GM15510 (cell line): ENCODE results near the gene RBM47.

Source experiments
- POLR2A ChIP-seq: IDR thresholded peaks from 3 replicates; pipeline ENCODE4 v1.6.1; 2011; ENCODE audit warnings: borderline replicate concordance; ENCODE audit not compliant: insufficient read length; ENCODE audit errors: extremely low read depth

RBM47 gene

DNA sequence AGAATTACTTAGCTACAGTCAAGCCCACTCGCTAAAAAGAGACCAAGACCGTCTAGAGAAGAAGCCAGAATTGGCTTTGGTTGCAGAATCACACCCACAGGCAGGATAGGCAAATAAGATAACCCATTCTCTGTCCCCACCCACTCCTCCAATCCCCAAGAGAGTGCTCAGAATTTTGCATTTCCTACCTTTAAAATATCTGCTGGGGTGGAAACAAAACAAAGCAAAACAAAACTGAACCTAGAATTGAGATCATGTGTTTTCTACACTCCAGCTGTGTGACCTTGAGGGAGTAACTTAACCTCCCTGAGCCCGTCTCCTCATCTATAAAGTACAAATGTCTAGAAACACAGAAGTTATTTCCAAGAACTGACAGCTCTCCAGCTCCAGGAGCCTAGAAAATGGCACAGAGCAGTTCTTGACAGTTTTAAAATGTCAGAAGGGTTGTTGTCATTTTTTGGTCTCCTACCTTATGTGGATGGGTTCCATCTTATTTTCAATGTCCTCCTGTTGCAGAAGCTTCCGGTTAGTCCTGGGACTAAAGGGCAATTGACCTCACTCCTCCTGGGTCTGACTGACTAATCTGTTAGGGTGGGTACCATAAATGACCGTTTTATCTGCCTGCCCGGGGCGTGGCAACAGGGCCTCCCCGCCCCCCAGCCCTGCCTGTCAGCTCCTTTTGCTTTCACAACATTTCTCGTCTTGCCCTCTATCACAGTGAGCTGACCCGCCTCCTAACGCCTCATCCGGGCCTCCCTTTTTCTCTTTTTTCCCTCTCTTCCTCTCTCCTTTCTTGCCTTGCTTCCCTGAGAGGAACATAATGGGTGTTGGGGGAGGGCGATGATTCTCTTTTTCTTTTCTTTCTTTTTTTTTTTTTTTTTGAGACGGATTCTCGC is 114.0 kb downstream of the RBM47 start:
- no peak for TF ChIP-seq POLR2A

- TF ChIP-seq POLR2A: no peak
Observed at GRCh38 chr4:40515037-40515397, 114.6 kb downstream of the RBM47 start.

DNA sequence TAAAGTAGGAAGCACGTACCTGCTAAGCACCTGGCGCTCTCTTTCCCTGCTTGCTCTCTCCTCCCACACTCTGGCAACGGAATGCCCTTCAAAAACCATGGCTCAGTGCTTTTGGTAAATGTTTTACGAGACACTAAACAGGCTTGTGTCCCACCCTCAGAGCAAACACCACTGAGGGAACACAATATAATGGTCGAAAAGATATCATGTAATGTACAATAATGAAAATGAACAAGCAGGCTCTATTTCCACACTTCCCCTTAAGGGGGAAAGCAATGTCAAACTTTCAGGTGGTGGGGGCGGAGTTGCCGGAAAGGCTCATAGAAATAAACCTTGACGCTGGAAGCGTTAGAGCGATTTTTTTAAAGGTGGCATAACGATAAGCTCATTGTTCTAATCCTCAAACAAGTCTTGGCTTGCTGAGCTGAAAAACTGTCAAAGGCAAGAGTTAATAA is 115.1 kb downstream of the RBM47 start:
- no peak for TF ChIP-seq POLR2A

- TF ChIP-seq POLR2A: no peak
Observed at GRCh38 chr4:40511036-40511614, 118.5 kb downstream of the RBM47 start.

DNA sequence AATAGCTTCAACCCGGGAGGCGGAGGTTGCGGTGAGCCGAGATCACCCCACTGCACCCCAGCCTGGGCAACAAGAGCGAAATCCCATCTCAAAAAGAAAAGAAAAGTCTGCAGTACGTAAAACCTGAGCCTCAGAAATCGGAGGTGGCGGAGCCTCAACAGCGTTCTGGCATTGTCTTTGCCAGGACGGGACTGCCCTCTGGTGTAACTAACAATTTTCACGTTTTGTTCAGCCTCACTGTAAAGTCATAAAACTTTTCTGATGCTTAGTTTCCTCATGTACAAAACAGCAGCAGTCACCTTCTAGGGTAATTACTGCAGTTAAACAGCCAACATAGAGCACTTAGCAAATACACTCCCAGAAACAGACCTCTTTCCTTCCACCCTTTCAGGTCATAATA is 121.7 kb downstream of the RBM47 start:
- no peak for TF ChIP-seq POLR2A

DNA sequence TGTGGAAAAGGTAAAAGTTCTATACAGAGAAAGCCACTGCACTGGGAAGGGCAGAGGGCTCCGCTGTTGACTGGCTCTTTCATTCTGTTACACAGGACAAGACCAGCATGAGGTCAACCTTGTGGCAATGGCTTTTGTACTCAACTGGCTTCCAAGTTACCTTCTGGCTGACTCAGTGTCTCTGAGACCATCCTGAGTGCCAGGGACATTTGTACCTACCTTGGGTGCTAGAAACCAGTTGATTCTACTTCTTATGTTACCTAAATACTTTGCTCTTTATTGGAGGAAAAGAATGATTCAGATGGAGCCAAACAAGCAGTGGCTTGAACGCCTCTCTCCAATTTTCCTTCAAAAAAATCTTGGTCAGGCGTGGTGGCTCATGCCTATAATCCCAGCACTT is 123.2 kb downstream of the RBM47 start:
- TF ChIP-seq POLR2A: no peak

DNA sequence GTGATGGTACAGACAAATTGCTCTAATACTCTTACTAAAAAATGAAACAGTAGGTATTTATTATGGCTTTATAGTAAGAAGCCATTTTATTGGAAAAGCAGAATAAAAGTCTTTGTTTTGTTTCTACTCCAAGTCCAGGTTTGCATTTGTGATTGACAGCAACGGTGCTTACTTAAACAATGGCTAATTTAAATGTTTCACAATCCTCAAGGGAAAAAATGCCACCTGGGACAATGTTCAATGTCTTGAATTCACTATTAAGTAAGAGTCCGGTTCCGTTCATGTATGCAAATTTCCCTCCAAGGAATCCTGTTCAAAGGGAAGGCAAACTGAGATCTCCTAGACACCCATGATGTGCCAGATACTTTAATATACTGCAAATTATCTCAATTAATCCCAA is 123.6 kb downstream of the RBM47 start:
- TF ChIP-seq POLR2A: no peak

- no peak for TF ChIP-seq POLR2A
Observed at GRCh38 chr4:40502934-40503333, 126.7 kb downstream of the RBM47 start.

- no peak for TF ChIP-seq POLR2A
Observed at GRCh38 chr4:40502220-40502619, 127.4 kb downstream of the RBM47 start.

- no peak for TF ChIP-seq POLR2A
Observed at GRCh38 chr4:40500781-40501180, 128.9 kb downstream of the RBM47 start.

DNA sequence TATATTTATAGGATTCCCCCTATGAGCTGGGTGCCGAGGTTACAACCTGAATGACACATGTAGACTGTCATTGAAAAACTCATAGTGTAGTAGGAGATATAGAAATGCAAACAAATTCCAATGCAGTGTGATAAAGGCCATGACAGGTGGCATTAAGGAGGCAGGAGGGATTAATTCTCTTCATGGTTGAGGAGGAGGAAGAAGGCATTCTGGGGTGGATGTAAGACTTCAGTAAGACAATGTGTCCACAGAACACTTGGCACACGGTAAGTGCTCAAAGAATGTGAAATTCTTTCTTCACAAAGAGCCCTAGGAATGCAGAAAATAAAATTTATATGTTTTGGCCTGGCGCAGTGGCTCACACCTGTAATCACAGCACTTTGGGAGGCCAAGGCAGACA is 136.5 kb downstream of the RBM47 start:
- TF ChIP-seq POLR2A: no peak

DNA sequence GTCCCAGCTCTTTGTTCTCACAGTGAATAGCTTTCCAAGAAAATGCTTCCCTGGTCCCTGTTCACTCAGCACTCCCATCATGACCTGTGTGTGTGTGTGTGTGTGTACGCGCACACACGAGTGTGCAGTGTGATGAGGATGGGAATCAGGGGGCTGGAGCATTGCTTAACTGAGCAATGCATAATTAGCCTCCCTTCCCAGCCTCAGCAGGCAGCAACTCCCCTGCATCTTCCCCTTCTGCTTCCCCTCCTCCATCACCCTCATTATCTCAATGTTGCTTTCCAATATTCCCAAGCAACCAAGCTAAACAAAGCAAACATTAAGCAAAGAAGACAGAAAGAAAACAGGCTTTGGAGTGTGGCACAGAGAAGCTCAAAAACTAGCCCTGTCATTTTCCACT is 137.0 kb downstream of the RBM47 start:
- no peak for TF ChIP-seq POLR2A

DNA sequence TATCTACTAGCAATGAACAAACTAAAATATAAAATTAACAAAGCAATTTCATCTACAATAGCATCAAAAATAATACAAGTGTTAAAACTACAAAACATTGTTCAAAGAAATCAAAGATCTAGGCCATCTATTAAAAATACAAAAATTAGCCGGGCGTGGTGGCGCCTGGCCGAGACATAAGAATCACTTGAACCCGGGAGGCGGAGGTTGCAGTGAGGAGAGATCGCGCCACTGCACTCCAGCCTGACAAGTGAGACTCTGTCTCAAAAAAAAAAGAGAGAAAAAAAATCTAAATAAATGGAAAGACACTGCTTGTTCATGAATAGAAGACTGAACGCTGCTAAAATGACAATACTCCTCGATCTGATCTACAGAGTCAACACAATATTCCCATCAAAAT is 139.2 kb downstream of the RBM47 start:
- TF ChIP-seq POLR2A: no peak

GRCh38 chr4:40489961-40490360 is 139.7 kb downstream of the RBM47 start:
- no peak for TF ChIP-seq POLR2A

- TF ChIP-seq POLR2A: no peak
Observed at GRCh38 chr4:40486534-40486933, 143.1 kb downstream of the RBM47 start.
